ENCODE measurements around the gene MRI1. TPM values are rescaled to one million over a fixed set of nuclear protein-coding genes. Genes with fewer than 3 reads are reported as not detected.

The MRI1 gene
- total and polyA plus RNA-seq, 2 of the 4 experiments (the other 2 are of a cell fraction) = 26.7 to 37.6 TPM

DNA sequence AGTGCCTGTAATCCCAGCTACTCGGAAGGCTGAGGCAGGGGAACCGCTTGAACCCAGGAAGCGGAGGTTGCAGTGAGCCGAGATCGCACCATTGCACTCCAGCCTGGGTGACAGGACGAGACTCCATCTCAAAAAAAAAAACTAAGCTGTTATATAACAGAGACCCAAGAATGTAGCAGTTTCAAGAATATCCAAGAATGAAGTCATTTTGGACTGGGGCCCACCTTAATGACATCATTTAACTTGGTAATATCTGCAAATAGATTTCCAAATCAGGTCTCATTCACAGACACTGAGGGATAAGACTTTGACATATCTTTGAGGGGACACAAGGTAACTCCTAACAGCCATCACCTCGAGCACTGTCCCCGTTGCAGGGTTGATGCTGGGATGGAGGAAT lies 36.5 kb upstream of the MRI1 start:
- H4K8ac ChIP-seq (ENCODE audit: low read depth in 2 of 2, low read length in 2 of 2) = no peak overlapping the region
- intact Hi-C loops (cut with micrococcal nuclease) = no loop called here
- peak overlapping the region; percentile 3; the same call in 1 of the 2 replicates for H3K4ac ChIP-seq (ENCODE audit: low read depth, low read length)
- peaks cover 4% of the 10 kb centered on the region for H4K20me1 ChIP-seq (ENCODE audit: insufficient read depth, low read length)
- no peak overlapping the region for H3K18ac ChIP-seq (ENCODE audit: low read depth, low read length)
- no peak overlapping the region for H3K23ac ChIP-seq (ENCODE audit: low read depth, low read length)
- H3K4me3 ChIP-seq (ENCODE audit: insufficient read depth, low read depth, low read length) = no peak overlapping the region
- no peak overlapping the region for H2BK5ac ChIP-seq (ENCODE audit: low read depth, low read length, poor library complexity, severe bottlenecking)
- no TSS peak for BruUV-seq (replicated peaks)
- H3K27me3 ChIP-seq (ENCODE audit: control insufficient read depth, insufficient read depth, low read length) = no peaks in the 10 kb centered on the region
- ChIA-PET CTCF (no interaction called here), POLR2A (ENCODE audit: unreplicated experiment) (no interaction called here)
- DNase-seq = peak; percentile 82
- no peak for ATAC-seq (ENCODE audit: low read depth)
- no peak for TF ChIP-seq MXI1 (IDR thresholded peaks at IDR 0.05; ENCODE audit: borderline replicate concordance, low read depth, low read length)
- no peak for TF ChIP-seq RAD21 (IDR thresholded peaks at IDR 0.05; ENCODE audit: low read length)
- no peak for TF ChIP-seq CTCF (conservative IDR thresholded peaks at IDR 0.05; ENCODE audit: low read depth, low read length)
- no peak for TF ChIP-seq POLR2A (IDR thresholded peaks at IDR 0.05; ENCODE audit: low read depth, low read length)
- TF ChIP-seq RCOR1 (IDR thresholded peaks at IDR 0.05; ENCODE audit: insufficient replicate concordance, low read length) = no peak
- no peak for TF ChIP-seq CHD1 (IDR thresholded peaks at IDR 0.05; ENCODE audit: low read depth, low read length)
- no peak for TF ChIP-seq MAZ (IDR thresholded peaks at IDR 0.05; ENCODE audit: borderline replicate concordance, low read depth, low read length)
- no peak for TF ChIP-seq RFX5 (IDR thresholded peaks at IDR 0.05; ENCODE audit: low read depth, low read length)
- TF ChIP-seq MAFK (IDR thresholded peaks at IDR 0.05; ENCODE audit: low read depth, low read length) = no peak
- TF ChIP-seq BHLHE40 (IDR thresholded peaks at IDR 0.05; ENCODE audit: low read depth, low read length) = no peak
- WGBS, 2 experiments (ENCODE audit: extremely low coverage in 2 of 2, insufficient read length in 1 of 2) = 93% methylated on average over 3 of the region's 8 CpGs; no CpG with 5 or more reads in 1 of the 2 experiments
- peak overlapping the region; percentile 80 for H2AK5ac ChIP-seq (ENCODE audit: low read depth, low read length)
- H3K14ac ChIP-seq (replicated peaks; ENCODE audit: low read depth, low read length) = no peak overlapping the region
- peak overlapping the region; percentile 12 for H2AFZ ChIP-seq (replicated peaks; ENCODE audit: low read length, poor library complexity)
- no peaks in the 10 kb centered on the region for H3K9me3 ChIP-seq (ENCODE audit: control insufficient read depth, insufficient read depth, low read length)
- H2BK15ac ChIP-seq (ENCODE audit: low read depth, low read length) = peak overlapping the region; percentile 5; the same call in 1 of the 3 replicates
- in situ Hi-C loops (cut with MboI; ENCODE audit: low sequenced_read_pairs) = loop anchor here (25.0 kb wide), 1 partner anchor 740 kb away; the partner anchor contains the start of gene NFIX
- no peak overlapping the region for H2AK9ac ChIP-seq (replicated peaks; ENCODE audit: low read depth, low read length, poor library complexity)
- H3K56ac ChIP-seq (ENCODE audit: extremely low read depth, insufficient read depth, low read length) = no peak overlapping the region; the same call in 1 of the 2 replicates
- no peak overlapping the region for H3K4me2 ChIP-seq (ENCODE audit: low read depth, low read length)
- H3K4me1 ChIP-seq (ENCODE audit: control insufficient read depth, insufficient read depth, low read length) = peaks cover 10% of the 10 kb centered on the region
- H3K36me3 ChIP-seq (ENCODE audit: control insufficient read depth, insufficient read depth, low read length) = no peaks in the 10 kb centered on the region
- H4K91ac ChIP-seq (ENCODE audit: insufficient read depth, low read depth, low read length) = peak overlapping the region; percentile 2; the same call in 1 of the 2 replicates
- peaks cover 8 to 12% of the 10 kb centered on the region in 2 experiments for H3K79me1 ChIP-seq (ENCODE audit: low read depth in 1 of 2, low read length in 2 of 2)
- H3K9me1 ChIP-seq (ENCODE audit: insufficient read depth, low read length) = peaks cover 14% of the 10 kb centered on the region; the same call in 1 of the 2 replicates
- H2BK120ac ChIP-seq (ENCODE audit: low read depth, low read length) = no peak overlapping the region
- no peak overlapping the region for H3K9ac ChIP-seq (ENCODE audit: low read depth, low read length)
- H4K5ac ChIP-seq (ENCODE audit: low read depth, low read length) = no peak overlapping the region
- no peak overlapping the region for H3K27ac ChIP-seq (ENCODE audit: insufficient read depth, low read length)
- H2BK20ac ChIP-seq (ENCODE audit: low read depth, low read length) = no peak overlapping the region; the same call in 1 of the 2 replicates
- dilution Hi-C loops (cut with HindIII; ENCODE audit: low sequenced_read_pairs, unreplicated experiment) = no loop called here

Data from IMR-90 (cell line).